H9 (cell line): ENCODE results near the gene DNAJC17. TPM values are rescaled to one million over a fixed set of nuclear protein-coding genes. Genes with fewer than 3 reads are reported as not detected.
A peak's percentile ranks its signal among the peaks of the same experiment; 100 is the strongest.

Experiments
- DNase-seq: peaks from one replicate; pipeline ENCODE4 v3.0.0-alpha.2; 2017
- H2AFZ ChIP-seq: one replicate; pipeline ENCODE4 v1.6.1; 2013; ENCODE audit warnings: mild to moderate bottlenecking, low read length, control low read depth, moderate library complexity
- H2AK5ac ChIP-seq: 2 replicates; pipeline ENCODE4 v1.6.1; 2013; ENCODE audit warnings: low read length, control low read depth, mixed read lengths; ENCODE audit not compliant: insufficient read length
- H2BK120ac ChIP-seq: one replicate; pipeline ENCODE4 v1.6.1; 2013; ENCODE audit warnings: low read depth, mild to moderate bottlenecking, low read length, control low read depth, inconsistent platforms; ENCODE audit not compliant: poor library complexity, severe bottlenecking
- H2BK12ac ChIP-seq: 2 replicates; pipeline ENCODE4 v1.6.1; 2013; ENCODE audit warnings: low read length, control low read depth, mixed read lengths, low read depth; ENCODE audit not compliant: insufficient read length
- H2BK15ac ChIP-seq: 2 replicates; pipeline ENCODE4 v1.6.1; 2013; ENCODE audit warnings: low read depth, low read length, control low read depth
- H2BK20ac ChIP-seq: one replicate; pipeline ENCODE4 v1.6.1; 2013; ENCODE audit warnings: low read depth, mild to moderate bottlenecking, low read length, control low read depth, inconsistent platforms; ENCODE audit not compliant: poor library complexity, severe bottlenecking
- H2BK5ac ChIP-seq: 2 replicates; pipeline ENCODE4 v1.6.1; 2013; ENCODE audit warnings: low read length, control low read depth, mixed read lengths; ENCODE audit not compliant: insufficient read length
- H3K14ac ChIP-seq: 2 replicates; pipeline ENCODE4 v1.6.1; 2013; ENCODE audit warnings: low read length, control low read depth; ENCODE audit not compliant: insufficient read depth
- H3K18ac ChIP-seq: 2 replicates; pipeline ENCODE4 v1.6.1; 2013; ENCODE audit warnings: low read depth, mild to moderate bottlenecking, mixed read lengths, low read length, control low read depth; ENCODE audit not compliant: insufficient read length
- H3K23ac ChIP-seq: 2 replicates; pipeline ENCODE4 v1.6.1; 2013; ENCODE audit warnings: low read length, control low read depth, mixed read lengths, low read depth; ENCODE audit not compliant: insufficient read length
- H3K23me2 ChIP-seq: 2 replicates; pipeline ENCODE4 v1.6.1; 2013; ENCODE audit warnings: low read depth, mild to moderate bottlenecking, mixed read lengths, low read length, control low read depth; ENCODE audit not compliant: insufficient read length, poor library complexity, severe bottlenecking
- H3K27ac ChIP-seq: 2 replicates; pipeline ENCODE4 v1.5.1; 2013; ENCODE audit warnings: low read length, control low read depth, mixed read lengths, low read depth; ENCODE audit not compliant: insufficient read length
- H3K27me3 ChIP-seq: 2 replicates; pipeline ENCODE4 v1.6.1; 2013; ENCODE audit warnings: low read length, control low read depth, inconsistent platforms; ENCODE audit not compliant: insufficient read depth
- H3K4ac ChIP-seq: 2 replicates; pipeline ENCODE4 v1.6.1; 2013; ENCODE audit warnings: low read depth, mild to moderate bottlenecking, control low read depth, inconsistent platforms, low read length, moderate library complexity
- H3K4me1 ChIP-seq: 2 replicates; pipeline ENCODE4 v1.6.1; 2013; ENCODE audit warnings: low read length, control low read depth, inconsistent platforms; ENCODE audit not compliant: insufficient read depth
- H3K4me2 ChIP-seq: 2 replicates; pipeline ENCODE4 v1.6.1; 2013; ENCODE audit warnings: low read length, control low read depth, mixed read lengths; ENCODE audit not compliant: insufficient read length, insufficient read depth
- H3K56ac ChIP-seq: 2 replicates; pipeline ENCODE4 v1.6.1; 2013; ENCODE audit warnings: low read depth, mild to moderate bottlenecking, mixed read lengths, low read length, control low read depth; ENCODE audit not compliant: insufficient read length
- H3K79me1 ChIP-seq: 2 replicates; pipeline ENCODE4 v1.6.1; 2013; ENCODE audit warnings: low read depth, mild to moderate bottlenecking, moderate library complexity, low read length, control low read depth, inconsistent platforms; ENCODE audit not compliant: insufficient read depth, poor library complexity, severe bottlenecking
- H3K79me2 ChIP-seq: 2 replicates; pipeline ENCODE4 v1.6.1; 2013; ENCODE audit warnings: low read length, control low read depth, inconsistent platforms; ENCODE audit not compliant: insufficient read depth
- H3K9ac ChIP-seq: 2 replicates; pipeline ENCODE4 v1.6.1; 2013; ENCODE audit warnings: low read length, control low read depth, mixed read lengths; ENCODE audit not compliant: insufficient read length; ENCODE audit errors: extremely low read depth
- H3K9me3 ChIP-seq: one replicate; pipeline ENCODE4 v1.6.1; 2013; ENCODE audit warnings: low read depth, low read length, inconsistent platforms; ENCODE audit not compliant: control insufficient read depth
- H3T11ph ChIP-seq: one replicate; pipeline ENCODE4 v1.6.1; 2013; ENCODE audit warnings: mild to moderate bottlenecking, low read length, control low read depth, inconsistent platforms
- H4K20me1 ChIP-seq: one replicate; pipeline ENCODE4 v1.6.1; 2013; ENCODE audit not compliant: control insufficient read depth, insufficient read length, insufficient read depth
- H4K5ac ChIP-seq: 2 replicates; pipeline ENCODE4 v1.6.1; 2013; ENCODE audit warnings: low read depth, mild to moderate bottlenecking, mixed read lengths, low read length, control low read depth; ENCODE audit not compliant: insufficient read length
- H4K8ac ChIP-seq: replicated peaks from 2 replicates; pipeline ENCODE4 v1.6.1; 2013; ENCODE audit warnings: low read length, control low read depth, mixed read lengths, low read depth; ENCODE audit not compliant: insufficient read length
- H4K91ac ChIP-seq: 2 replicates; pipeline ENCODE4 v1.6.1; 2013; ENCODE audit warnings: low read depth, mild to moderate bottlenecking, moderate library complexity, mixed read lengths, low read length, control low read depth; ENCODE audit not compliant: insufficient read length
- H3K27ac Mint-ChIP-seq, 3 experiments: 2 replicates in 2 of 3; 3 replicates in 1 of 3; pipeline ENCODE4 v1.8.0; 2020 to 2021; ENCODE audit warnings: mixed read lengths in 3 of 3, mild to moderate bottlenecking in 1 of 3, moderate library complexity in 1 of 3
- H3K27me3 Mint-ChIP-seq: 2 replicates; pipeline ENCODE4 v1.8.0; 2021; ENCODE audit warnings: low read depth, mild to moderate bottlenecking, moderate library complexity, mixed read lengths
- H3K36me3 Mint-ChIP-seq, 3 experiments: 2 replicates in 2 of 3; 3 replicates in 1 of 3; pipeline ENCODE4 v1.8.0; 2020 to 2021; ENCODE audit warnings: low read depth in 3 of 3, mixed read lengths in 3 of 3; ENCODE audit not compliant: insufficient read depth in 1 of 3
- H3K4me1 Mint-ChIP-seq, 2 experiments: 2 replicates each; pipeline ENCODE4 v1.8.0; 2020; ENCODE audit warnings: mixed read lengths in 2 of 2
- H3K4me3 Mint-ChIP-seq, 2 experiments: 2 replicates in 1 of 2; 3 replicates in 1 of 2; pipeline ENCODE4 v1.8.0; 2020 to 2021; ENCODE audit warnings: mild to moderate bottlenecking in 2 of 2, mixed read lengths in 2 of 2, moderate library complexity in 1 of 2
- H3K9me3 Mint-ChIP-seq, 2 experiments: 2 replicates in 1 of 2; 3 replicates in 1 of 2; pipeline ENCODE4 v1.8.0; 2020; ENCODE audit warnings: mild to moderate bottlenecking in 2 of 2, mixed read lengths in 2 of 2, moderate library complexity in 1 of 2
- WGBS: extraction: QIAGEN DNeasy Blood & Tissue Kit; methylation state at CpG from one replicate; pipeline ENCODE4 v1.1.7; 2013; ENCODE audit warnings: missing lambda C conversion rate, low lambda C conversion rate, mixed read lengths; ENCODE audit not compliant: insufficient read length; ENCODE audit errors: extremely low coverage; 5-methylcytosine and 5-hydroxymethylcytosine counted together
- total RNA-seq: library from RNA; stranded (reverse); gene quantifications from 2 replicates; pipeline ENCODE4 v1.2.1, GENCODE V29; 2021
- TF ChIP-seq, protein P1 (sequence below): fragments of 200-600 bp; sonication (generic); conservative IDR thresholded peaks from 3 replicates; pipeline ENCODE4 v1.8.0; 2021; ENCODE audit warnings: antibody characterized with exemption, mild to moderate bottlenecking

The DNAJC17 gene
- total RNA-seq, 1 experiment from 2014 or later, result 38.3 TPM

DNA sequence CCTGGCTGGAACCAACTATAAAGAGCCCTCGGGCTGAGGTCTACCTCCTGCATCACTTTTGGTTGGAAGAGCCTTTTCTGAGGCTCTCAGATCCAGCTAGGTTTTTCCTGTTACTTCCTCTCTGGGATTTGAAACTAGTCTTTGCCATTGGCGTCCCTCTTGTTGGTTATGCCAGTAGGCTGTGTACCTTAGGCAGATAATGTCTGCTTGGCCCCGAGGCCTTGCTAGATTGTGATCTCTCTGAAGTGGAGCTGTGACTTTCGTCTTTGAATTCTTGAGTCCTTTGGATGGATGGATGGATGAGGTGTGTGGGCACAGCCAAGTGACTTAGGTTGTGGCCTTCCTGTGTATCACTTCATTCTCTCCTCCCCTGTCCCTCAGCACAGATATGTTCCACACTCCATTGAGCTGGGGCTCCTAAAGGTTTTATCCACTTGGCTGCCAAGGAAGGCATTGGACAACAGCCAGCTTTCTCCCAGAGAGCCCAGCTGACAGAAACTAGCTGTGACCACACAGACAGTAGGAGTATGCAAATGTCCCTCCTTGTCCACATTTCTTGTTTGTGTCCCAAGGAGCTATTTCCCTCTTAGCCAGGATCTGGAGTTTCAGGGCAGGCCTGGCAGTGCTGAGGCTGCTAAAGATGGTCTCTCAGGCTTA lies 7.9 kb upstream of the DNAJC17 start:
- Histone ChIP-seq H4K20me1 (no peaks in the 10 kb centered on the region), H3K27ac (no peak overlapping the region), H3K79me1 (no peaks in the 10 kb centered on the region), H4K5ac (no peak overlapping the region), H3K4me1 (no peaks in the 10 kb centered on the region), H2BK15ac (no peak overlapping the region), H2BK12ac (no peak overlapping the region), H3K14ac (no peak overlapping the region), H3K18ac (no peak overlapping the region), H3K56ac (no peak overlapping the region), H3K9ac (no peak overlapping the region), H3K4me2 (no peak overlapping the region), H3T11ph (no peak overlapping the region), H2BK20ac (no peak overlapping the region), H3K27me3 (no peaks in the 10 kb centered on the region), H4K8ac (no peak overlapping the region), H3K4ac (no peak overlapping the region), H3K79me2 (no peaks in the 10 kb centered on the region), H2BK120ac (no peak overlapping the region), H3K23me2 (no peaks in the 10 kb centered on the region), H3K23ac (no peak overlapping the region), H2AK5ac (no peak overlapping the region), H2AFZ (no peak overlapping the region), H2BK5ac (no peak overlapping the region), H3K9me3 (no peaks in the 10 kb centered on the region), H4K91ac (no peak overlapping the region)
- H3K36me3 Mint-ChIP-seq, result peaks cover 0 to 14% (median 0%) of the 10 kb centered on the region in 3 experiments; a peak in 3 of 7 replicates
- H3K27me3 Mint-ChIP-seq, result no peaks in the 10 kb centered on the region
- no peak for DNase-seq
- H3K9me3 Mint-ChIP-seq, result no peaks in the 10 kb centered on the region; a peak in 1 of 5 replicates
- H3K4me3 Mint-ChIP-seq, result no peak overlapping the region
- TF ChIP-seq, protein P1, sequence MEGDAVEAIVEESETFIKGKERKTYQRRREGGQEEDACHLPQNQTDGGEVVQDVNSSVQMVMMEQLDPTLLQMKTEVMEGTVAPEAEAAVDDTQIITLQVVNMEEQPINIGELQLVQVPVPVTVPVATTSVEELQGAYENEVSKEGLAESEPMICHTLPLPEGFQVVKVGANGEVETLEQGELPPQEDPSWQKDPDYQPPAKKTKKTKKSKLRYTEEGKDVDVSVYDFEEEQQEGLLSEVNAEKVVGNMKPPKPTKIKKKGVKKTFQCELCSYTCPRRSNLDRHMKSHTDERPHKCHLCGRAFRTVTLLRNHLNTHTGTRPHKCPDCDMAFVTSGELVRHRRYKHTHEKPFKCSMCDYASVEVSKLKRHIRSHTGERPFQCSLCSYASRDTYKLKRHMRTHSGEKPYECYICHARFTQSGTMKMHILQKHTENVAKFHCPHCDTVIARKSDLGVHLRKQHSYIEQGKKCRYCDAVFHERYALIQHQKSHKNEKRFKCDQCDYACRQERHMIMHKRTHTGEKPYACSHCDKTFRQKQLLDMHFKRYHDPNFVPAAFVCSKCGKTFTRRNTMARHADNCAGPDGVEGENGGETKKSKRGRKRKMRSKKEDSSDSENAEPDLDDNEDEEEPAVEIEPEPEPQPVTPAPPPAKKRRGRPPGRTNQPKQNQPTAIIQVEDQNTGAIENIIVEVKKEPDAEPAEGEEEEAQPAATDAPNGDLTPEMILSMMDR, result no peak
- no CpG with 5 or more reads among the region's 4 CpGs for WGBS
- H3K4me1 Mint-ChIP-seq, result no peaks in the 10 kb centered on the region
- 0 out of 7 replicates have a peak overlapping the region, but pooled peaks of 1 of the 3 experiments have one; percentile 41 for H3K27ac Mint-ChIP-seq
